Kidney glomerular epithelial cell (primary cell): Measurements from ENCODE around the gene ARHGEF3.

ENCODE experiments used
- DNase-seq: peaks from one replicate; lab custom pipeline; 2025; lab: John Stamatoyannopoulos, UW

ARHGEF3 gene

DNA sequence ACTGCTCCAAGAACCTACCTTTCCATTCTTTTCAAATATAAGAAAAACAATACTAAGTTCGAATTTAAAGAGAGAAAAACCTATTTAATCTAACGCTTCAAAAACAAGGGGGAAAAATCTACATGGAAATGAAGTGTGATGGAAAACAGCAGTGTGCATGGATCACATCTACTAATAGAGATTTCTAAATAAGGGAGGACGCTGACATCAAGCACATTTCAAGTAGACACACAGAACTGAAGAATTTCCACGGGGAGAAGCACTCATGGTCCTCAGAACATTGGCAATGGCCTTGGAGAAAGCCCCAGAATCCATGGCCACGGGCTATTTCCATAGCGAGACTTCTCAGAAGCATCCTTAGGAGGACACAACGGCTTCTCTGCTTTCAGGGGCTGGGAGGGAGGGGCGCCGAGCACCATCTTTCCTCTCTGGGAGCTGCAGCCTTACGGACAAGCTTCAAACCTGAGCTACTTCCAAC lies 119.7 kb downstream of the ARHGEF3 start:
- DNase-seq: no peak

DNA sequence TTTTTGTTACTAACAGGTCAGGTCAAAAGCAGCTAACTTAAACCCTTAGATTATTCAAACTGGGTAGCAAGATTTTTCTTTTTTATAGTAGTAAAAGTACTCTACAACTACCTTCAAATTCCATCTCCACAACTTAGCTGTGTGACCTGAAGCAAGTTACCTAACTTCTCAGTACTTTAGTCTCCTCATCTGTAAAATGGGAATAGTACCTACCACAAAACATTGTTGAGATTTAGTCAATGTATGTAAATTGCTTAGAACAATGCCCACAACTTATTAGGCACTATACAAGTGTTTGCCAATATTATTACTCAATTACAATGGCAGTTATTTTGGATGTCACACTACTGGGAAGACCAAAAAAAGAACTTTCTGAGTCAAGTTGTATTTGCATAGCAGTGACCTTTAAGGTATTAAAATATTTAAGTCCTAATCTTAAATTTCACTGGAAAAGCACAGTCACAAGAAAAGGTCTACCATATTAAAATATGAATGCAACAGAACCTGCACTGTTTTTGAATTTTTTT lies 121.6 kb downstream of the ARHGEF3 start:
- no peak for DNase-seq
